ENCODE results near the gene ETS1. TPM values are rescaled to one million over a fixed set of nuclear protein-coding genes. Genes with fewer than 3 reads are reported as not detected.

ETS1 gene
- total RNA-seq, 6 experiments from 2014 or later, result 55.2 to 78.6 (median 73.2) TPM

DNA sequence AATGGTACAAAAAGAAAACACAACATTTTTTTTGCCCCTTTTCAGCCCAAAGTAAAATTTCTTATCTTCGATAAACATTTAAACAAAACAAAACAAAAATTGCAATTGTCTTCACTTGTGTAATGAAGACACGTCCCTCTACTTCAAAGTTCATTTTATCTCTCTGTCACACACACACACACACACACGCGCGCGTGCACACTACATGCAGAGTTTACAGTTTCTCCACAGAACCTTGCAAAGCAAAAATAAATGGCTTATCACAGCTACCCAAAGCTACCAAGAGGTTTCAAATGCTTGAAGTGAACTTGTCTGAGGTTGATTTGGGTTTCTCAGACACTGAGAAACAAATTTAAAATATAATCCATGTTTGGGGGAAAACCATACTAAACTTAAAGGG, 72.3 kb downstream of the ETS1 start:
- Mint-ChIP-seq H3K9me3 (no peaks in the 10 kb centered on the region), H3K27ac (no peak overlapping the region), H3K4me3 (0 out of 2 replicates have a peak overlapping the region, but pooled peaks have one; percentile 13), H3K36me3 (ENCODE audit: low read depth) (peaks cover 59% of the 10 kb centered on the region), H3K27me3 (ENCODE audit: insufficient read depth) (peaks cover 1% of the 10 kb centered on the region), H3K4me1 (ENCODE audit: low read depth) (peaks cover 100% of the 10 kb centered on the region)
- TF ChIP-seq, protein P1, sequence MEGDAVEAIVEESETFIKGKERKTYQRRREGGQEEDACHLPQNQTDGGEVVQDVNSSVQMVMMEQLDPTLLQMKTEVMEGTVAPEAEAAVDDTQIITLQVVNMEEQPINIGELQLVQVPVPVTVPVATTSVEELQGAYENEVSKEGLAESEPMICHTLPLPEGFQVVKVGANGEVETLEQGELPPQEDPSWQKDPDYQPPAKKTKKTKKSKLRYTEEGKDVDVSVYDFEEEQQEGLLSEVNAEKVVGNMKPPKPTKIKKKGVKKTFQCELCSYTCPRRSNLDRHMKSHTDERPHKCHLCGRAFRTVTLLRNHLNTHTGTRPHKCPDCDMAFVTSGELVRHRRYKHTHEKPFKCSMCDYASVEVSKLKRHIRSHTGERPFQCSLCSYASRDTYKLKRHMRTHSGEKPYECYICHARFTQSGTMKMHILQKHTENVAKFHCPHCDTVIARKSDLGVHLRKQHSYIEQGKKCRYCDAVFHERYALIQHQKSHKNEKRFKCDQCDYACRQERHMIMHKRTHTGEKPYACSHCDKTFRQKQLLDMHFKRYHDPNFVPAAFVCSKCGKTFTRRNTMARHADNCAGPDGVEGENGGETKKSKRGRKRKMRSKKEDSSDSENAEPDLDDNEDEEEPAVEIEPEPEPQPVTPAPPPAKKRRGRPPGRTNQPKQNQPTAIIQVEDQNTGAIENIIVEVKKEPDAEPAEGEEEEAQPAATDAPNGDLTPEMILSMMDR (IDR thresholded peaks at IDR 0.05), result no peak
- DNase-seq, result no peak

DNA sequence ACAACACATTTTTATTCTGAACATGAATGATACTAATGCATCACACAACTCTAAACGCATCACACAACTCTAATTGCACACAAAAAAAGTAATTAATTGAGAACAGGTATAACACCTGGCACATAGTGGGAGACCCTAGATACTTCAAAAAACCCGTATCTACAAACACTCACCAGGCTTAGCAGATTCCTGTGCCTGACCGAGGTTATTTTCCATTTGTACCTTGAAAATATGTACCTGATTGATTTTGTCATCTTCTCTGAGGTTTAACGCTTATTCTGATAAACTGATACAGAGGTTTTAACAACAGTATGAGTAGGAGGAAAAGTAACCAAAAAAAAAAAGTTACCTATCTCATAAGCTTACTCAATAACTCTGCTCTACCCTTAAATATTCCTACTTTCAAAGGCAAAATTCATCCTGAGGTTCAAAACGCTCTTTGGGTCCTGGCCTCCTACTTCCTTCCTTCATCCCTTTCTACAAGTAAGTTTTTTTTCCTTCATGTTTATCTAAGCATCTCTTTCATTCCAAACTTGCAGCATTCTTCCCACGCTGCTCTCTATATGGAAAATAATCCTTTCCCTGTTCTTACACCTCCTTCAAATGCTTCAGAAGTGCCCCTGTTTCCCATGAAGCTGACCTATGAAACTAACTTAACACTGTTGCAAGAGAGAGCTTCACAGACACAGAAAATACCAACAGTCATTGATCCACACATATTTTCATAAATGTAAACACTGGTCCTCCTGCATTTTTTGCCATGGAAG, 73.3 kb downstream of the ETS1 start:
- DNase-seq, result no peak
- peaks cover 100% of the 10 kb centered on the region for H3K4me1 Mint-ChIP-seq (ENCODE audit: low read depth)
- H3K9me3 Mint-ChIP-seq, result no peaks in the 10 kb centered on the region
- peak overlapping the region; percentile 2 for H3K4me3 Mint-ChIP-seq
- TF ChIP-seq, protein P1 (IDR thresholded peaks at IDR 0.05), result no peak
- peak overlapping the region; percentile 18; the same call in 1 of the 2 replicates for H3K27ac Mint-ChIP-seq
- peaks cover 3% of the 10 kb centered on the region for H3K27me3 Mint-ChIP-seq (ENCODE audit: insufficient read depth)
- H3K36me3 Mint-ChIP-seq (ENCODE audit: low read depth), result peaks cover 49% of the 10 kb centered on the region

DNA sequence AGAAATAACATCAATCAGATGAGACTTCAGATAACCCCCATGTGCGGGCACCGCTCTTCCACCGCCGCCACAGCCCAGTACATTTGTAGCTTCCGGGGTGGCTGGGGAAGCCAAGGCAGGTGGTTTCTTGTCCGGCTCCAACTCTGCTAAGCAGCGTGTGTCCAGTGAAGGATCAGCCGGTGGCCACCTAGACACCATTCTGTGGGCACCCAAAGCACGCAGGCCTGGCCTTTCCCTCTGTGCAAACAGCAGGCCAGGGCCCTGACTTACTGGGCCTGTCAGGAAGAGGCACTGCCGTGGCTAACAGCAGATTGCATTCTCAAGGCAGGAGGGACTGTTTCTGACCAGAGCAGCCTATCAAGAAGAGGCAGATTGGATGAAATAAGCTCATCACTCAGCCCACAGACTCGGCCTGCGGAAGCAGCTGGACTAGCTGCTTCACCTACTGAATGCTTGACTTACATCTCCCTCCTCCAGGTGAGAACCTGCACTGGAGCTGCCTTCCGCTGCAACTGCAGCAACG, 74.8 kb downstream of the ETS1 start:
- Mint-ChIP-seq H3K4me3 (no peak overlapping the region), H3K9me3 (no peaks in the 10 kb centered on the region), H3K27me3 (ENCODE audit: insufficient read depth) (peaks cover 3% of the 10 kb centered on the region), H3K27ac (no peak overlapping the region; the same call in 1 of the 2 replicates), H3K36me3 (ENCODE audit: low read depth) (peaks cover 42% of the 10 kb centered on the region), H3K4me1 (ENCODE audit: low read depth) (peaks cover 100% of the 10 kb centered on the region)
- DNase-seq, result no peak
- TF ChIP-seq, protein P1 (IDR thresholded peaks at IDR 0.05), result no peak

DNA sequence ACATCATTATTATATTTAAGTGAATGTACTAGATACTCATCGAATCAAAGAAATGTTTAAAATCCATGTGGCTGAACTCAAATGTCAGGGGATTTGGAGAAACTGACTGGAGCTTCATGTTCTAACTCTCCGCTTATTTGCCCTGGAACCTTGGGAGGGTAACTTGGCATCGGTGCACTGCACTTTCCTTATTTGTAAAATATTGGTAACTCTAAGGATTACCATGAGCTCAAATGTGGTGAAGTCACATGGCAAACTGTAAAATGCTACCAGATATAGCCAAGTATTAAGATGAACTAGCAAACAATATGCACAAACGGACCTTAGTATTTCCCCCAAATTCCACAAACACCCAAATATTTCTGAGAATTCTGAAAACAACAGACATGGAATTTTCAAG, 75.6 kb downstream of the ETS1 start:
- DNase-seq, result no peak
- Mint-ChIP-seq H3K27me3 (ENCODE audit: insufficient read depth) (peaks cover 7% of the 10 kb centered on the region), H3K4me1 (ENCODE audit: low read depth) (peaks cover 100% of the 10 kb centered on the region), H3K27ac (peak overlapping the region; percentile 0; the same call in 1 of the 2 replicates), H3K4me3 (no peak overlapping the region), H3K36me3 (ENCODE audit: low read depth) (peaks cover 35% of the 10 kb centered on the region), H3K9me3 (no peaks in the 10 kb centered on the region)
- TF ChIP-seq, protein P1 (IDR thresholded peaks at IDR 0.05), result no peak

DNA sequence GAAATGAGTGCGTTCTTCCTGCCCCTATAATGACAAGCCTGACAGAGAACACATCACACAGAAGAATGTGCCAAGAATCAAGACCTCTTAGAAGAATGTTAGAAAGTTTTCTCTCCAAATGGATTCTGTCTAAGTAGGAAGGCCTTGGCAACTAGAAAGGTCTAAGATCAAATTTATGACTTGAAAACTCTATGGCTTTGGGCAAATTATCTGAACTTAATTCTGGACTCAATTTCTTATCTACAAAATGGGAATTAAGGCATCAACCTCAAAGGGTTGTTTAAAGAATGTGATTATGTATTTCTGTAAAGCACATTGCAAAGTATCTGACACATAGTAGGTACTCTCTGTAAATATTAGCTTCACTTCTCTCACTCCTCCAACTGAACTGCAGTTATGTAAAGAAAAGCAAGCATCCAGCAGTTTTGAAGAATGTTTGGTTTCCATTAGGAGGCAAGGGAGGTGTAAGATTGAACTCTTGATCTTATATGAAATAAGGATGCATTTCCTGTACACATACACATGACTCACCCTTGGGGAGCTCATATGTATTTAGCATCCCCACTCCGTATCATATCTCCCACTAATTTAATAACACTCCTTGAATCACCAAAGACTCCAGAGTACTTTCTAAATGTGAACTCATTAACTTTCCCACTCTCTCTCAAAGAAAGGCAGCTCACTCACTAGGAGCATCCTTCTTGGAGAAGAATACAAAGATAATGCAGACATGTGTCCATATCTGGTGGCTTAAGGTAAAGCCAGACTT, 77.6 kb downstream of the ETS1 start:
- H3K27ac Mint-ChIP-seq, result peak overlapping the region; percentile 95
- peak; percentile 56 for DNase-seq
- H3K4me1 Mint-ChIP-seq (ENCODE audit: low read depth), result peaks cover 100% of the 10 kb centered on the region
- H3K4me3 Mint-ChIP-seq, result peak overlapping the region; percentile 43
- TF ChIP-seq, protein P1 (IDR thresholded peaks at IDR 0.05), result no peak
- H3K27me3 Mint-ChIP-seq (ENCODE audit: insufficient read depth), result peaks cover 7% of the 10 kb centered on the region
- no peaks in the 10 kb centered on the region for H3K9me3 Mint-ChIP-seq
- peaks cover 42% of the 10 kb centered on the region for H3K36me3 Mint-ChIP-seq (ENCODE audit: low read depth)
